WTC11 (cell line): ENCODE results near the gene FEM1A. TPM values are rescaled to one million over a fixed set of nuclear protein-coding genes. Genes with fewer than 3 reads are reported as not detected.

Source experiments
- ATAC-seq: fragments of 200-7000 bp; cut with Tn5 transposase; 2 replicates; pipeline ENCODE4 v1.10.0; 2021; ENCODE audit warnings: mild to moderate bottlenecking, moderate library complexity
- CTCF ChIA-PET: fragments of 300-600 bp; sonication (Branson Sonifier 250); formaldehyde crosslinking; loops from one replicate; lab custom pipeline; 2021; ENCODE audit warnings: antibody characterized with exemption; lab: Charles Lee
- POLR2A ChIA-PET: fragments of 350-600 bp; sonication (Branson Sonifier 250); formaldehyde crosslinking; loops from one replicate; lab custom pipeline; 2021; ENCODE audit warnings: antibody characterized with exemption; lab: Charles Lee
- DNase-seq: peaks from one replicate; pipeline ENCODE4 v3.0.0; 2021; ENCODE audit warnings: low spot score
- H3K27ac Mint-ChIP-seq: 2 replicates; pipeline ENCODE4 v1.8.0; 2021; ENCODE audit warnings: mixed read lengths
- H3K27me3 Mint-ChIP-seq: 2 replicates; pipeline ENCODE4 v1.8.0; 2021; ENCODE audit warnings: low read depth, mild to moderate bottlenecking, moderate library complexity, mixed read lengths
- H3K36me3 Mint-ChIP-seq: 2 replicates; pipeline ENCODE4 v1.8.0; 2021; ENCODE audit warnings: mixed read lengths
- H3K4me1 Mint-ChIP-seq: 2 replicates; pipeline ENCODE4 v1.8.0; 2022; ENCODE audit warnings: mixed read lengths
- H3K4me3 Mint-ChIP-seq: 2 replicates; pipeline ENCODE4 v1.8.0; 2021; ENCODE audit warnings: mild to moderate bottlenecking, moderate library complexity, mixed read lengths
- H3K9me3 Mint-ChIP-seq: 2 replicates; pipeline ENCODE4 v1.8.0; 2021; ENCODE audit warnings: mixed read lengths
- CBFB ChIP-seq: sonication (generic); formaldehyde crosslinking; IDR thresholded peaks from 2 replicates; pipeline ENCODE4 v1.8.1; 2022; ENCODE audit warnings: mild to moderate bottlenecking, low read depth, missing genetic modification reagents
- ELF4 ChIP-seq: sonication (generic); formaldehyde crosslinking; IDR thresholded peaks from 2 replicates; pipeline ENCODE4 v1.8.1; 2022; ENCODE audit warnings: low read depth, mild to moderate bottlenecking, moderate library complexity, missing genetic modification reagents
- FOXK1 ChIP-seq: sonication (generic); formaldehyde crosslinking; IDR thresholded peaks from 2 replicates; pipeline ENCODE4 v1.8.0; 2022; ENCODE audit warnings: mild to moderate bottlenecking, moderate library complexity, missing genetic modification reagents
- FOXP1 ChIP-seq: sonication (generic); formaldehyde crosslinking; IDR thresholded peaks from 2 replicates; pipeline ENCODE4 v1.8.0; 2022; ENCODE audit warnings: missing genetic modification reagents, mild to moderate bottlenecking, moderate library complexity, borderline replicate concordance
- IRF2 ChIP-seq: sonication (generic); formaldehyde crosslinking; IDR thresholded peaks from 2 replicates; pipeline ENCODE4 v1.8.0; 2022; ENCODE audit warnings: low read depth, missing genetic modification reagents, borderline replicate concordance
- NFYB ChIP-seq: sonication (generic); formaldehyde crosslinking; conservative IDR thresholded peaks from 2 replicates; pipeline ENCODE4 v1.8.0; 2022; ENCODE audit warnings: low read depth, missing genetic modification reagents
- NR1H2 ChIP-seq: sonication (generic); formaldehyde crosslinking; IDR thresholded peaks from 2 replicates; pipeline ENCODE4 v1.9.0; 2021; ENCODE audit warnings: mild to moderate bottlenecking, moderate library complexity, missing genetic modification reagents
- PRRX2 ChIP-seq: fragments of 250-450 bp; sonication (Bioruptor Pico); IDR thresholded peaks from 2 replicates; pipeline ENCODE4 v1.8.0; 2021; ENCODE audit warnings: mild to moderate bottlenecking
- TEAD1 ChIP-seq: sonication (generic); formaldehyde crosslinking; IDR thresholded peaks from 2 replicates; pipeline ENCODE4 v1.8.0; 2022; ENCODE audit warnings: mild to moderate bottlenecking, missing genetic modification reagents
- ZBTB21 ChIP-seq: sonication (generic); formaldehyde crosslinking; IDR thresholded peaks from 2 replicates; pipeline ENCODE4 v1.8.1; 2023; ENCODE audit warnings: mild to moderate bottlenecking, missing genetic modification reagents, borderline replicate concordance
- ZNF263 ChIP-seq: sonication (generic); formaldehyde crosslinking; IDR thresholded peaks from 2 replicates; pipeline ENCODE4 v1.8.1; 2022; ENCODE audit warnings: low read depth, mild to moderate bottlenecking, moderate library complexity, missing genetic modification reagents
- total RNA-seq: library from RNA; stranded (reverse); gene quantifications from 3 replicates; pipeline ENCODE4 v1.2.3, GENCODE V29; 2021
- TF ChIP-seq, protein P1 (sequence below): sonication (generic); formaldehyde crosslinking; IDR thresholded peaks from 2 replicates; pipeline ENCODE4 v1.8.1; 2022; ENCODE audit warnings: low read depth, missing genetic modification reagents, borderline replicate concordance
- TF ChIP-seq, protein P2 (sequence below): fragments of 250-450 bp; sonication (Bioruptor Pico); conservative IDR thresholded peaks from 2 replicates; pipeline ENCODE4 v1.9.0; 2021; ENCODE audit warnings: mild to moderate bottlenecking
- TF ChIP-seq, protein P3 (sequence below): sonication (generic); formaldehyde crosslinking; IDR thresholded peaks from 2 replicates; pipeline ENCODE4 v1.8.0; 2023; ENCODE audit warnings: missing genetic modification reagents, mild to moderate bottlenecking, borderline replicate concordance
- TF ChIP-seq, protein P4 (sequence below): fragments of 250-450 bp; sonication (Bioruptor Pico); IDR thresholded peaks from 2 replicates; pipeline ENCODE4 v1.9.0; 2021; ENCODE audit warnings: mild to moderate bottlenecking
- TF ChIP-seq, protein P5 (sequence below): sonication (generic); formaldehyde crosslinking; IDR thresholded peaks from 2 replicates; pipeline ENCODE4 v1.8.1; 2022; ENCODE audit warnings: low read depth, mild to moderate bottlenecking, moderate library complexity, missing genetic modification reagents, borderline replicate concordance
- TF ChIP-seq, protein P6 (sequence below): sonication (generic); formaldehyde crosslinking; IDR thresholded peaks from 2 replicates; pipeline ENCODE4 v1.8.0; 2023; ENCODE audit warnings: missing genetic modification reagents
- TF ChIP-seq, protein P7 (sequence below): sonication (generic); formaldehyde crosslinking; IDR thresholded peaks from 2 replicates; pipeline ENCODE4 v1.8.1; 2022; ENCODE audit warnings: mild to moderate bottlenecking, moderate library complexity, missing genetic modification reagents

FEM1A gene
- total RNA-seq, 1 experiment from 2014 or later, result 15.7 TPM

DNA sequence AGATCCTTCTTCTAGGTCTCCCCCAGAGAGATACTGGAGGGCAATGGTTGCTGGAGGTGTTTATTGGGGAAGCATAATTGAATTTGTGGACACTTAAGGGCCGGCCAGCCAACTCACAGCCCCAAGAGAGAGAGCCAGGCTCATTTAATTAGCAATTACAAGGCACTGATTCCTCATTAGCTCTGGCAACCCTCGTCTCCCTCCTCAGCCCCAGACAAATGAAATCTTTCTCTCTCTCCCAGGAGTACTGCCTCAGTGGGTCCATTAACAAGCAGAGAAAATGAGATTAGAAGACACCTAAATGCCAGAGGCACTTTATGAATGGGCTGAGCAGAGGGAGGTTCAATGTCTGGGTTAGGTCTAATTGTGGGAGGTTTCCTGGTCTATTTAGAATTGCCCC is 19.0 kb upstream of the FEM1A start (continued):
- TF ChIP-seq PRRX2, result no peak
- TF ChIP-seq, protein P1, sequence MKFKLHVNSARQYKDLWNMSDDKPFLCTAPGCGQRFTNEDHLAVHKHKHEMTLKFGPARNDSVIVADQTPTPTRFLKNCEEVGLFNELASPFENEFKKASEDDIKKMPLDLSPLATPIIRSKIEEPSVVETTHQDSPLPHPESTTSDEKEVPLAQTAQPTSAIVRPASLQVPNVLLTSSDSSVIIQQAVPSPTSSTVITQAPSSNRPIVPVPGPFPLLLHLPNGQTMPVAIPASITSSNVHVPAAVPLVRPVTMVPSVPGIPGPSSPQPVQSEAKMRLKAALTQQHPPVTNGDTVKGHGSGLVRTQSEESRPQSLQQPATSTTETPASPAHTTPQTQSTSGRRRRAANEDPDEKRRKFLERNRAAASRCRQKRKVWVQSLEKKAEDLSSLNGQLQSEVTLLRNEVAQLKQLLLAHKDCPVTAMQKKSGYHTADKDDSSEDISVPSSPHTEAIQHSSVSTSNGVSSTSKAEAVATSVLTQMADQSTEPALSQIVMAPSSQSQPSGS (CRISPR knock-in tag), result no peak
- TF ChIP-seq, protein P2, sequence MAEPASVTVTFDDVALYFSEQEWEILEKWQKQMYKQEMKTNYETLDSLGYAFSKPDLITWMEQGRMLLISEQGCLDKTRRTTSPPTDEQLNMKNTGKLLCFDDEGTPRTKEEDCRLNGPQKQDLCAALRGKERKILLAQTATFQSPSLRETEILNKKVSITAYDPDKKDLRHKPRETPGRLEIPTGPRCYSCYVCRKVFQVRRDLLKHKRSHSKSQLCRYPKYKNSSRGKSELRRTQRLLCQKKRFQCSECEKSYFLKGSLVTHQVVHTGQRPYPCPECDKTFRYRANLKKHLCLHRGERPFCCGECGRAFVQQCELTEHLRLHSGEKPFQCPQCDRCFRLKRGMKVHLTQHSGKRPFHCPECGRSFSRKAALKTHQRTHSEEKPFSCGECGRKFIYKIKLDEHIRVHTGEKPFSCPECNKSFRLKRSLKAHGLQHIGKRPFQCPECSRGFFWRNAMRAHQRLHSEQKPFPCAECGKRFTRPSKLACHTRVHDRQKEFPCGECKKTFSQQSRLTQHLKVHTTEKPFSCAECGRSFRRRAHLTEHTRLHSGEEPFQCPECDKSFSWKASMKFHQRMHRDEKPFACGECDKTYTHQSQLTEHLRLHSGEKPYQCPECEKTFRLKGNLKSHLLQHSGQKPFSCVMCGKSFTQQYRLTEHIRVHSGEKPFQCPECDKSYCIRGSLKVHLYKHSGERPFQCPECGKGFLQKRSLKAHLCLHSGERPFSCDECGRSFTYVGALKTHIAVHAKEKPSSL (CRISPR knock-in tag), result no peak
- TF ChIP-seq, all 79 proteins: peak for 0

DNA sequence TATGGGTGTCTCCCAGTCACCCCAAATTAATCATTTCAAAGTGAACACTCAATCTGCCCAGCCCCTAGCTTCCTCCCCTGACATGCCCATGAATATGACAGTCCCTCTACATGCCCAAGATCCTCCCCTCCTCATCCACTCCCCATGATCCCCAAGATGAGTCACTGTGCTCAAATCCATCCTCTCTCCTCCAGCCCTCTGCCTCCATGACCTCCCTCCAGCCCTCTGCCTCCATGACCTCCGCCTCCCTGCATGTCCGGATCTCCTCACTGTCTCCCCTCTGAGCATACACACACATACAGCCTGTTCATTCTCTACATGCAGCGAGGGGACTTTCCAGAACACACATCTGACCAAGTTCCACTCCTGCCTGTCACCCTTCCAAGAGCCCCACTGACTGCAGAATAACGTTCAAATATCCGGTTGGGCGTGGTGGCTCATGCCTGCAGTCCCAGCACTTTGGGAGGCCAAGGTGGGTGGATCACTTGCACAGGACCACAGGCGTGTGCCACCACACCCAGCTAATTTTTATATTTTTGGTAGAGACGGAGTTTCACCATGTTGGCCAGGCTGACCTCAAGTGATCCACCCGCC is 18.4 kb upstream of the FEM1A start:
- no peaks in the 10 kb centered on the region for H3K36me3 Mint-ChIP-seq
- H3K4me1 Mint-ChIP-seq, result no peaks in the 10 kb centered on the region
- no peak for DNase-seq
- no peak overlapping the region for H3K4me3 Mint-ChIP-seq
- ChIA-PET POLR2A (interaction anchor here (0.6 kb wide), 1 partner anchor 469 kb away, joined by 3 read pairs; no protein-coding TSS in a partner anchor), CTCF (interaction anchor here (1.4 to 1.7 kb wide), 2 partner anchors 18 to 36 kb away, joined by 8 to 11 read pairs; partner anchors contain the start of gene FEM1A)
- ATAC-seq, result no peak
- peaks cover 29% of the 10 kb centered on the region for H3K27me3 Mint-ChIP-seq
- H3K27ac Mint-ChIP-seq, result no peak overlapping the region
- H3K9me3 Mint-ChIP-seq, result 0 out of 2 replicates have a peak, but pooled peaks cover 3% of the 10 kb centered on the region
- no peak for TF ChIP-seq NFYB (CRISPR knock-in tag)
- TF ChIP-seq FOXP1 (CRISPR knock-in tag), result no peak
- no peak for TF ChIP-seq TEAD1 (CRISPR knock-in tag)
- TF ChIP-seq, protein P3, sequence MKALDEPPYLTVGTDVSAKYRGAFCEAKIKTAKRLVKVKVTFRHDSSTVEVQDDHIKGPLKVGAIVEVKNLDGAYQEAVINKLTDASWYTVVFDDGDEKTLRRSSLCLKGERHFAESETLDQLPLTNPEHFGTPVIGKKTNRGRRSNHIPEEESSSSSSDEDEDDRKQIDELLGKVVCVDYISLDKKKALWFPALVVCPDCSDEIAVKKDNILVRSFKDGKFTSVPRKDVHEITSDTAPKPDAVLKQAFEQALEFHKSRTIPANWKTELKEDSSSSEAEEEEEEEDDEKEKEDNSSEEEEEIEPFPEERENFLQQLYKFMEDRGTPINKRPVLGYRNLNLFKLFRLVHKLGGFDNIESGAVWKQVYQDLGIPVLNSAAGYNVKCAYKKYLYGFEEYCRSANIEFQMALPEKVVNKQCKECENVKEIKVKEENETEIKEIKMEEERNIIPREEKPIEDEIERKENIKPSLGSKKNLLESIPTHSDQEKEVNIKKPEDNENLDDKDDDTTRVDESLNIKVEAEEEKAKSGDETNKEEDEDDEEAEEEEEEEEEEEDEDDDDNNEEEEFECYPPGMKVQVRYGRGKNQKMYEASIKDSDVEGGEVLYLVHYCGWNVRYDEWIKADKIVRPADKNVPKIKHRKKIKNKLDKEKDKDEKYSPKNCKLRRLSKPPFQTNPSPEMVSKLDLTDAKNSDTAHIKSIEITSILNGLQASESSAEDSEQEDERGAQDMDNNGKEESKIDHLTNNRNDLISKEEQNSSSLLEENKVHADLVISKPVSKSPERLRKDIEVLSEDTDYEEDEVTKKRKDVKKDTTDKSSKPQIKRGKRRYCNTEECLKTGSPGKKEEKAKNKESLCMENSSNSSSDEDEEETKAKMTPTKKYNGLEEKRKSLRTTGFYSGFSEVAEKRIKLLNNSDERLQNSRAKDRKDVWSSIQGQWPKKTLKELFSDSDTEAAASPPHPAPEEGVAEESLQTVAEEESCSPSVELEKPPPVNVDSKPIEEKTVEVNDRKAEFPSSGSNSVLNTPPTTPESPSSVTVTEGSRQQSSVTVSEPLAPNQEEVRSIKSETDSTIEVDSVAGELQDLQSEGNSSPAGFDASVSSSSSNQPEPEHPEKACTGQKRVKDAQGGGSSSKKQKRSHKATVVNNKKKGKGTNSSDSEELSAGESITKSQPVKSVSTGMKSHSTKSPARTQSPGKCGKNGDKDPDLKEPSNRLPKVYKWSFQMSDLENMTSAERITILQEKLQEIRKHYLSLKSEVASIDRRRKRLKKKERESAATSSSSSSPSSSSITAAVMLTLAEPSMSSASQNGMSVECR (CRISPR knock-in tag), result no peak
- TF ChIP-seq ZNF263, result no peak
- TF ChIP-seq, protein P4, sequence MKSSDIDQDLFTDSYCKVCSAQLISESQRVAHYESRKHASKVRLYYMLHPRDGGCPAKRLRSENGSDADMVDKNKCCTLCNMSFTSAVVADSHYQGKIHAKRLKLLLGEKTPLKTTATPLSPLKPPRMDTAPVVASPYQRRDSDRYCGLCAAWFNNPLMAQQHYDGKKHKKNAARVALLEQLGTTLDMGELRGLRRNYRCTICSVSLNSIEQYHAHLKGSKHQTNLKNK (CRISPR knock-in tag), result no peak
- no peak for TF ChIP-seq ELF4 (CRISPR knock-in tag)
- TF ChIP-seq FOXK1 (CRISPR knock-in tag), result no peak
- no peak for TF ChIP-seq CBFB (CRISPR knock-in tag)
- TF ChIP-seq ZBTB21, result no peak
- TF ChIP-seq NR1H2 (CRISPR knock-in tag), result no peak
- TF ChIP-seq, protein P5, sequence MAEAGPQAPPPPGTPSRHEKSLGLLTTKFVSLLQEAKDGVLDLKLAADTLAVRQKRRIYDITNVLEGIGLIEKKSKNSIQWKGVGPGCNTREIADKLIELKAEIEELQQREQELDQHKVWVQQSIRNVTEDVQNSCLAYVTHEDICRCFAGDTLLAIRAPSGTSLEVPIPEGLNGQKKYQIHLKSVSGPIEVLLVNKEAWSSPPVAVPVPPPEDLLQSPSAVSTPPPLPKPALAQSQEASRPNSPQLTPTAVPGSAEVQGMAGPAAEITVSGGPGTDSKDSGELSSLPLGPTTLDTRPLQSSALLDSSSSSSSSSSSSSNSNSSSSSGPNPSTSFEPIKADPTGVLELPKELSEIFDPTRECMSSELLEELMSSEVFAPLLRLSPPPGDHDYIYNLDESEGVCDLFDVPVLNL (CRISPR knock-in tag), result no peak
- TF ChIP-seq, protein P6, sequence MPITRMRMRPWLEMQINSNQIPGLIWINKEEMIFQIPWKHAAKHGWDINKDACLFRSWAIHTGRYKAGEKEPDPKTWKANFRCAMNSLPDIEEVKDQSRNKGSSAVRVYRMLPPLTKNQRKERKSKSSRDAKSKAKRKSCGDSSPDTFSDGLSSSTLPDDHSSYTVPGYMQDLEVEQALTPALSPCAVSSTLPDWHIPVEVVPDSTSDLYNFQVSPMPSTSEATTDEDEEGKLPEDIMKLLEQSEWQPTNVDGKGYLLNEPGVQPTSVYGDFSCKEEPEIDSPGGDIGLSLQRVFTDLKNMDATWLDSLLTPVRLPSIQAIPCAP, result no peak
- no peak for TF ChIP-seq IRF2 (CRISPR knock-in tag)
- TF ChIP-seq, protein P7, sequence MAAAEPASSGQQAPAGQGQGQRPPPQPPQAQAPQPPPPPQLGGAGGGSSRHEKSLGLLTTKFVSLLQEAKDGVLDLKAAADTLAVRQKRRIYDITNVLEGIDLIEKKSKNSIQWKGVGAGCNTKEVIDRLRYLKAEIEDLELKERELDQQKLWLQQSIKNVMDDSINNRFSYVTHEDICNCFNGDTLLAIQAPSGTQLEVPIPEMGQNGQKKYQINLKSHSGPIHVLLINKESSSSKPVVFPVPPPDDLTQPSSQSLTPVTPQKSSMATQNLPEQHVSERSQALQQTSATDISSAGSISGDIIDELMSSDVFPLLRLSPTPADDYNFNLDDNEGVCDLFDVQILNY (CRISPR knock-in tag), result no peak
